ENCODE data around the gene TPRN.

The TPRN gene

GRCh38 chr9:137225699-137226331, 25.3 kb upstream of the TPRN start:
- peak overlapping the region; percentile 94 for H3K27ac ChIP-seq

GRCh38 chr9:137224830-137225694, 24.5 kb upstream of the TPRN start, which contains the start of gene CYSRT1:
Gene CYSRT1 (plus strand): TSS chr9:137225174. CDS start chr9:137225622, 448 bp downstream.
- no peak for DNase-seq (ENCODE audit: low read depth, low spot score)
- H3K27ac ChIP-seq: peak within 1 kb of the TSS; percentile 94

More at GRCh38 chr9:137225699-137226331, 25.3 kb upstream of the TPRN start:
- DNase-seq (ENCODE audit: low read depth, low spot score): no peak

DNA sequence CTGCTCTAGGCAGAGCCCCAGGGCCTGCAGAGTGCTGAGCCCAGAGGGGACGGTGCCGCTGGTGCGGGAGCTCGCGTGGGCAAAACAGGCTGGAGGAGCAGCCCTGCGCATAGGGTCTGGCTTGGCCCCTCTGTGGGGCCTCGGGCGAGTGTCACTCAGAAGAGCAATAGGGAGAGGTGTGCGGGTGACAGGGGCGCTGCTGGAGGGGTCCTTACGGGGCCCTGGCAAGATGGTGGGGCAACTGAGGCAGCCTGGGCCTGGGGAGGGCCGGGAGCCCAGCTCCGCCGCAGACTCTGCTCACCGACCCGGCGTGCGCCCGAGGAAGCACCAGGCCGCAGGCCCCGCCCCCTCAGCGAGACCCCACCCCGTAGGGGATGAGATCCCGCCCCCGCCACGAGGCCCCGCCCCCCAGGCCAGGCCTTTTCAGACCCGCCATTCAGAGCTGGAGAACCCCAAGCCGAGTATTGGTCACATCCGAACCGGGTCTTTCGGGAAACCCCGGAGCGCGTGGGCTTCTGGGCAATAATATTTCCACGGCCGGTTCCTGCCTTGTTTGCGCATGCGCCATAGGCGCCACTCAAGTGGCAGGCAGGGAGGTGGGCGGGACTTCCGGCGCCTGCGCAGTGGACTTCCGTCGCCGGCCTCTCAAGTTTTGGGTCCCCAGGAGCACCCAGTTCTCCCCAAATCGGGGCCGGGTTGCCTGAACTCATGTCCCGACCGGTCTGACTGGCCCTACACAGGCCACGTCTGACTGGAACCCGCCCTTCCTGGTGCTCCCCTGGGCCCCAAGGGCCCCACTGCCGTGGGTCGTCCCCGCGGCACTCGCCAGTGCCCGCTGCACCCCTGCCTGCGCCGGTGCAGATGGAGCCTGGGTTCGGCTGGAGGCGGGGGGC, 22.8 kb upstream of the TPRN start:
- DNase-seq (ENCODE audit: low read depth, low spot score): peak; percentile 79

DNA sequence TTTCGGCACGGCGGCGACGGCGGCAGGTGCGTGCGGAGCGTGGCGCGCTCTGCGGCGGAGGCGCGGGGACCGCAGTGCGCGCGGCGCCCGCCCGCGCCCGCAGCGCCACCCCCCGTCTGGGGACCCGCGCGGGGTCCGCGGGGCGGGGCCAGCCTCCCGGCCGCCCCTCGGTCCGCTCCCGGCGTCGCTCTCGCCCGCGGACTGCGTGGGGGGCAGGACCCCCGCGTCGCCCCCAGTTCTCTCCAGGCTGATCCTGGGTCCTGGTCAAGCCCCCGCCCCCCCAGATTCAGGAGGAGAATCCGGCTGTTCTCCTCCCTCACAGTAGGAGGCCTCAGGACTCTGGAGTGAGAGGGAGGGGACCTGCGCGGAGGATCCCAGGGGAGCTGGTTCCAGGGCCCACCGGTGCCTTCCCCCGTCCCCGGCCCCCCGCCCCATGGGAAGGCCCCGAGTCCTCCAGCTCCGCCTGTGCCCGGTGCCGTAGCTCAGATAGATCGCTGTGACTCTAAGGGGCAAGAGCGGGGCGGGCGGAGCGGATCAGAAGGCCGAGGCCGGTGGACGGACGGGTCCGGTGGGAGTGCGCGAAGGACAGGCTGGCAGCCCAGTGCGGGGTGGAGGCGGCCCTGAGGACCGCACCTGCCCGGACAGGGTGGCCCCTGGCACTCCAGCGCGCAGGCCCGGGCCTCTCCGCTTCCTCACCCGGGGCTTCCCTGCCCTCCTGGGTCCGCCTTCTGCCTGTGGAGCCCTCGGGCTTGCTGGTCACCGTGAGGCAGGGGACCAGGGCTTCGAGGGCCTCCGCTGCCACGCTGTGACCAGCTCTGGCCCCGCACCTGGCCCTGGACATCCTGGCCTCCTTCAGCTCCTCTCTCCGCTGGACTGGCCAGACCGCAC, 21.9 kb upstream of the TPRN start, which contains the start of gene RNF208:
RNF208 (minus strand) TSS at position 51 of the 888 bp plus-strand sequence. CDS start 1,028 bp downstream, outside the sequence.
- no peak for DNase-seq (ENCODE audit: low read depth, low spot score)

More for the DNA sequence above, 22.8 kb upstream of the TPRN start:
- H3K27ac ChIP-seq: peak overlapping the region; percentile 94

DNA sequence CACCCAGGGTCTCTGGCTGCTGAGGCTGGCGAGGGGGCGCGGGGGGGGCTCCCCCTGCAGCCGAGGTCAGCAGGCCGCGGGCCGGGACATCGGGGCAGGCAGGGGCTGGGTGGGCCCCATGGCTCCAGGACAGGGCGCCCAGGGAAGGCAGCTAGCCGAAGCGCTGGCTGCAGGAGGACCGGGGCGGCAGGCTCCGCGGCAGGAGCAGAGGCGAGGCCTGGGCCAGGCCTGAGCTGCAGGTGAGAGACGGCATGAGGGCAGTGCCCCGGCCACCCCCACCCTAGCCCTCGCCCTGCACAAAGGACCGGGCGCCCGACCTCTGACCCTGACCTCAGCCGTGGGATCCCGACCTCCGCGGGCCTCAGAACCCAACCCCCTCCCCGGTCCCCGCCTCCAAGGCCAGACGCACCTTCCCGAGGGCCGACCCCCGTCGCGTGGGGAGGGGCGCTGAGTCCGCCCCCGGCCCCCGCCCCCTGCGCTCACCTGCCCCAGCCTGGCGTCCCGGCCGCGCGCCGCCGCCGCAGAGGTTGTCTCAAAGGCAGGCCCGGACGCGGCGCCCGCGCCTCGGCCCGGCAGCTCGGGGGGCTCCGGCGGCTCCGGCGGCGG, 21.1 kb upstream of the TPRN start:
- H3K27ac ChIP-seq: peak overlapping the region; percentile 94
- no peak for DNase-seq (ENCODE audit: low read depth, low spot score)

More for the DNA sequence above, 21.9 kb upstream of the TPRN start, which contains the start of gene RNF208:
- H3K27ac ChIP-seq: peak within 1 kb of the TSS; percentile 94

- DNase-seq (ENCODE audit: low read depth, low spot score): no peak
- no peak overlapping the region for H3K27ac ChIP-seq
Observed at GRCh38 chr9:137221095-137221505, 20.6 kb upstream of the TPRN start.

- DNase-seq (ENCODE audit: low read depth, low spot score): no peak
- no peak overlapping the region for H3K27ac ChIP-seq
Observed at GRCh38 chr9:137220317-137221094, 20.0 kb upstream of the TPRN start.

- no peak for DNase-seq (ENCODE audit: low read depth, low spot score)
- no peak overlapping the region for H3K27ac ChIP-seq
Observed at GRCh38 chr9:137219757-137220316, 19.3 kb upstream of the TPRN start.

GRCh38 chr9:137218754-137219271, 18.3 kb upstream of the TPRN start:
- DNase-seq (ENCODE audit: low read depth, low spot score): no peak
- H3K27ac ChIP-seq: no peak overlapping the region

DNA sequence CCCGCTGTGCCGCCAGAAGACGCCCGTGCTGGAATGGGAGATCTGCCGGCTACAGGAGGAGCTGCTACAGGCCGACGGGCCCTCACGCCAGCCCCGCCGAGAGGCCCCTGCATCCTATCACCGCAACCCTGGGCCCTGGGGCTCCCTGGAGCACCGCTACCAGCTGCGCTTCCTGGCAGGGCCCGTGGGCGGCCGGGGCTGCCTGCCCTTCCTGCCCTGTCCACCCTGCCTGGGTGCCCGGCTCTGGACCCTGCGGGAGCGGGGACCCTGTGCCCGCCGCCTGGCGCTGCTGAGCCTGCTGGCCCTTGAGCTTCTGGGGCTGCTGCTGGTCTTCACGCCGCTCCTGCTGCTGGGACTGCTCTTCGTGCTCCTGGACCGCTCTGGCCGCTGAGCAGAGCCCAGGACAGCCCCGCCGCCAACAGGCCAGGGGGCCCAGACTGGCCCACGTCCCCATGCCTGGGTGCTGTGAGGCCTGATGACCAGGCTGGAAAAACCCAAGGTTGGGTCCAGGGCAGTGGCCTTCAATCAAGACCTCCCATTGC, 17.7 kb upstream of the TPRN start:
- peak overlapping the region; percentile 62 for H3K27ac ChIP-seq
- DNase-seq (ENCODE audit: low read depth, low spot score): no peak

DNA sequence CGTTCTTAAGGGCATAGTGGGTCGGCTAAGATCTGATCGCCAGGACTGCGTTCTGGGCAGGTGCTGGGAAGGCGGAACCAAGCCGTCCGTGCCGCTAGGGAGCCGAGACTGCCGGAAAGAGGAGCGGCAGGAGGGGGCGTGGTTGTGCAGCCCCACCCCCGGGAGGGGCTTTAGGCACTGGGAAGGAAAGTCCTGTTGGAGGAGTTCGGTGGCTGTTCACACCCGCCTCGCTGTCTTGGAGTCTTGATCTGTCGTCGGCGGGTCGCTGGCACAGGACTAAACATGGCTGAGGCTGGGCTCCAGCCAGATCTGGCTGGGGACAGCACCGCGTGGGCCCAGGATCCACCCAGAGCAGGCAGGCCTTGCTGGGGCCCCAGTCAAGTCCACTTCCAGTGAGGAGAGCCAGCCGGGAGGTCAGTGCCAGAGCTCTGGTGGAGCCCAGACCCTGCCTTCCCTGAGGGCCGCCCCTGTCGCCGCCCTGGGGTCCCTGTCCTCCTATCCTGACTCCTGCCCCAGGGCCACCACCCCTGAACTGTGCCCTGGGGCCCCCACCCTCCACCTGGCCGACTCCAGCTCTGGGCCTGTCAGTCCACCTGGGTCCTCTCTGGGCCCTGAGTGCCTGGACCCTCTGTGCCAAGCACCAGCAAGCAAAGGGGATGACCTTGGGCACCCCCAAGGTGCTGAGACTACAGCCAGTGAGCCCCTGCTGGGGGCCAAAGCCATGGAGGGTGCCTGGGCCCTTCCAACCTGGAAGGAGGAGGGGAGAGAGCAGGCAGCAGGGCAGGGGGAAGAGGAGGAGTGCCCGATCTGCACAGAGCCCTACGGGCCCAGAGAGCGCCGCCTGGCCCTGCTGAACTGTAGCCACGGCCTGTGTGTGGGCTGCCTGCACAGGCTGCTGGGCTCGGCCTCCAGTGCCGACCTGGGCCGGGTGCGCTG, 17.0 kb upstream of the TPRN start:
- H3K27ac ChIP-seq: peak overlapping the region; percentile 62
- no peak for DNase-seq (ENCODE audit: low read depth, low spot score)

DNA sequence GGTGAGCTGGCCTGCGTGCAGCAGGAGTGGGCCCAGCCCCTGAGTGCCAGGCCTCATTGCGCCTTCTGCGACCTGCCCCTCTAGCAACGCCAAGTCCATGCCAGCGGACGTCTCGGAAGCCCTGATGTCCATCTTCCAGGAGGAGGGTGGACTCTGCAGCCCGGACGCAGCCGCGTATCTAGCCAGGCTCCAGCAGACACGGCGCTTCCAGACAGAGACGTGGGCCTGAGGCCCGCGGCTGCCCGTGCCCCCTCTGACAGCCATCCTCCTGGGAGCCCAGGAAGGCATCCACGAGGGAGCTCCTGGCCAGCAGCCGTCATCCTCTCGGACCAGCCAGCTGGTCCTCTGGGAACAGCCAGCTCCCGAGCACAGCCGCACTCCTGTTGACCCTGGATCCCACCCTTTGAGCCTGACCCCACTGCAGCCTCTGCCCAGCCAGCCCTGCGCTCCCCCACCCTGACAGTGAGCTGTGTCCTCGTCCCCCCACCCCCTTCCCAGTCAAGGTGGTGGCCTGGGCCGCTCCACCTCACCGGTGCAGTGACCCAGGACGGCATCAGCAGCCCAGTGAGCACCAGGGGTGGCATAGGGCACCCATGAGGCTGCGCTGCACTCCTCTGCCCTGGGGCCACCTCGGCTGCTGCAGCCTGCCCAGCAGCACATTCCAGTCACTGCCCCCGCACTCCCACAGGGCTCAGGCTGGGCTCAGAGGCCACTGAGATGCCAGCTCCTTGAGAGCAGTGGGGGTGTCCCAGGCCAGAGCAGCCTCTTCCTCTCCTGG, 15.8 kb upstream of the TPRN start:
- H3K27ac ChIP-seq: no peak overlapping the region
- no peak for DNase-seq (ENCODE audit: low read depth, low spot score)

DNA sequence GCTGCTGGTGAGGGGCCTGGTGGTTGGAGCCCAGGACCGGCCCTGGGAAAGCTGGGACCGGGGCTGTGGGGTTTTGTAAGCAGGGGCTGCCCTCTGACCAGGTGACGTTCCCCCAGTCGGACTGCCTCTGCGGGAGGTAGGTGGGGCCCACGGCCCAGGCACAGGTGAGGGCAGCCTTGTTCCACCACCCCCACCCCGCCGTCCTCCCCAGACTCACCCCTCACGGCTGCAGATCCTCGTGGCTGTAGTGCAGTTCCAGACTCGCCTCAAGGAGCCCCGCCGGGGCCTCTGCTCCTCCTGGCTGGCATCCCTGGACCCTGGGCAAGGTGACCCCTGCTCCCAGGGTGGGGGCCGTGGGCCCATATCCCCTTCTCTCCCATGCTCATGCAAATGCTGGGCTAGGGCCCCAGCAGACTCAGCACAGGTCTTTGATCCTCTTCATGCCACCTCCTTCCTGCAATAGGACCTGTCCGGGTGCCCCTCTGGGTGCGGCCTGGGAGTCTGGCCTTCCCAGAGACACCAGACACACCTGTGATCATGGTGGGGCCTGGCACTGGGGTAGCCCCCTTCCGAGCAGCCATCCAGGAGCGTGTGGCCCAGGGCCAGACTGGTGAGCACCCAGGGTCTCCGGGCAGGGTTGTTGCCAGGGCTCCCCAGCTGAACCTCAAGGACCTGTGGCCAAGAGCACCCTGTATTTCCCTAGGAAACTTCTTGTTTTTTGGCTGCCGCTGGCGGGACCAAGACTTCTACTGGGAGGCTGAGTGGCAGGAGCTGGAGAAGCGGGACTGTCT, 14.8 kb upstream of the TPRN start:
- no peak overlapping the region for H3K27ac ChIP-seq
- no peak for DNase-seq (ENCODE audit: low read depth, low spot score)

GRCh38 chr9:137214620-137215019, 14.1 kb upstream of the TPRN start:
- no peak for DNase-seq (ENCODE audit: low read depth, low spot score)
- H3K27ac ChIP-seq: no peak overlapping the region
